B cell (primary cell): ENCODE results near the gene MYRIP.
"Not testable (repeated sequence)": the region's sequence is repeated elsewhere in the genome, so short reads cannot be mapped to it uniquely, and the experiment has no call there.

Experiments used
- EZH2 ChIP-seq: IDR thresholded peaks from 2 replicates; pipeline ENCODE4 v1.6.1; 2012; ENCODE audit warnings: borderline replicate concordance, low read depth, mild to moderate bottlenecking, moderate library complexity, low read length; ENCODE audit not compliant: insufficient read depth, poor library complexity, severe bottlenecking
- TF ChIP-seq, protein P1 (sequence below): fragments of 200-600 bp; IDR thresholded peaks from one replicate; pipeline ENCODE4 v1.8.0; 2022; ENCODE audit warnings: antibody characterized with exemption, mild to moderate bottlenecking

DNA sequence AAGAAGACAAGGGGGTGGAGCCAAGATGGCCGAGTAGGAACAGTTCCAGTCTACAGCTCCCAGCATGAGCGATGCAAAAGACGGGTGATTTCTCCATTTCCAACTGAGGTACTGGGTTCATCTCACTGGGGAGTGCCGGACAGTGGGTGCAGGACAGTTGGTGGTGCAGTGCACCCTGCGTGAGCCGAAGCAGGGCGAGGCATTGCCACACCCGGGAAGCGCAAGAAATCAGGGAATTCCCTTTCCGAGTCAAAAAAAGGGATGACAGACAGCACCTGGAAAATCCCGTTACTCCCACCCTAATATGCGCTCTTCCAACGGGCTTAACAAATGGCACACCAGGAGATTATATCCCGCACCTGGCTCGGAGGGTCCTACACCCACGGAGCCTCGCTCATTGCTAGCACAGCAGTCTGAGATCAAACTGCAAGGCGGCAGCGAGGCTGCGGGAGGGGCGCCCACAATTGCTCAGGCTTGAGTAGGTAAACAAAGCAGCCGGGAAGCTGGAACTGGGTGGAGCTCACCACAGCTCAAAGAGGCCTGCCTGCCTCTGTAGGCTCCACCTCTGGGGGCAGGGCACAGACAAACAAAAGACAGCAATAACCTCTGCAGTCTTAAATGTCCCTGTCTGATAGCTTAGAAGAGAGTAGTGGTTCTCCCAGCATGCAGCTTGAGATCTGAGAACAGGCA lies 324.6 kb downstream of the MYRIP start:
- TF ChIP-seq, protein P1, sequence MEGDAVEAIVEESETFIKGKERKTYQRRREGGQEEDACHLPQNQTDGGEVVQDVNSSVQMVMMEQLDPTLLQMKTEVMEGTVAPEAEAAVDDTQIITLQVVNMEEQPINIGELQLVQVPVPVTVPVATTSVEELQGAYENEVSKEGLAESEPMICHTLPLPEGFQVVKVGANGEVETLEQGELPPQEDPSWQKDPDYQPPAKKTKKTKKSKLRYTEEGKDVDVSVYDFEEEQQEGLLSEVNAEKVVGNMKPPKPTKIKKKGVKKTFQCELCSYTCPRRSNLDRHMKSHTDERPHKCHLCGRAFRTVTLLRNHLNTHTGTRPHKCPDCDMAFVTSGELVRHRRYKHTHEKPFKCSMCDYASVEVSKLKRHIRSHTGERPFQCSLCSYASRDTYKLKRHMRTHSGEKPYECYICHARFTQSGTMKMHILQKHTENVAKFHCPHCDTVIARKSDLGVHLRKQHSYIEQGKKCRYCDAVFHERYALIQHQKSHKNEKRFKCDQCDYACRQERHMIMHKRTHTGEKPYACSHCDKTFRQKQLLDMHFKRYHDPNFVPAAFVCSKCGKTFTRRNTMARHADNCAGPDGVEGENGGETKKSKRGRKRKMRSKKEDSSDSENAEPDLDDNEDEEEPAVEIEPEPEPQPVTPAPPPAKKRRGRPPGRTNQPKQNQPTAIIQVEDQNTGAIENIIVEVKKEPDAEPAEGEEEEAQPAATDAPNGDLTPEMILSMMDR = not testable (repeated sequence)
- TF ChIP-seq EZH2 = not testable (repeated sequence)
